ENCODE data around the gene SYNM. TPM values are rescaled to one million over a fixed set of nuclear protein-coding genes. Genes with fewer than 3 reads are reported as not detected.

Gene SYNM
- total RNA-seq, 1 donor from 2014 or later, result 0.55 TPM

GRCh38 chr15:99125061-99125891 is 20.4 kb downstream of the SYNM start:
- H3K27me3 Mint-ChIP-seq (ENCODE audit: low read depth), result no peaks in the 10 kb centered on the region
- no peaks in the 10 kb centered on the region for H3K4me1 Mint-ChIP-seq (ENCODE audit: low read depth)
- H3K27ac Mint-ChIP-seq, result no peak overlapping the region
- intact Hi-C loops (cut with micrococcal nuclease), result no loop called here
- H3K36me3 Mint-ChIP-seq (ENCODE audit: low read depth), result no peaks in the 10 kb centered on the region
- H3K9me3 Mint-ChIP-seq, result no peaks in the 10 kb centered on the region
- DNase-seq (ENCODE audit: low spot score), result no peak
- H3K4me3 Mint-ChIP-seq (ENCODE audit: low read depth), result no peak overlapping the region

DNA sequence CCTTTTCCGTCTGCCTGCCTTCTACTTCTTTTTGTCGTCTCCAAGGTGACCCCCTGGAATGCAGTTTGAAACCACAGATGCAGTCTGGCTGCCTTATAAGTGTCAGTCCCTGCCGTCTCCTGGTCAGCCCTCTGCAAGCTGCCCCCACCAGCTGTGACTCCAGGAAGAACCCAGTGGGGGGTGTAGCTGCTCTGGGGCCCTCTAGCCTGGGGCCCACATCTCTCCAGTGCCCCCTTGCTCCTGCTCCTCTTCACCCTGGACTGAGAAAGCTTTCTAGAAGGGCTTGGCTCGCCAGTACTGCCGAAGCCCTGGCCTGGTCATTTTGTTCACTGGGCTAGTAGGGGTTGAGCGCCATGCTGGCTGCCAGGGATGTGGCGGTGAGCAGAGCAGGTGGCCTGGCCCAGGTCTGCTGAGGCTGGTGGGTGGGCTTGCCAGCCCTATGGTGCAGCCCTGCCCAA is 21.3 kb downstream of the SYNM start:
- no peaks in the 10 kb centered on the region for H3K36me3 Mint-ChIP-seq (ENCODE audit: low read depth)
- H3K4me1 Mint-ChIP-seq (ENCODE audit: low read depth), result no peaks in the 10 kb centered on the region
- no peak for DNase-seq (ENCODE audit: low spot score)
- no peaks in the 10 kb centered on the region for H3K27me3 Mint-ChIP-seq (ENCODE audit: low read depth)
- H3K27ac Mint-ChIP-seq, result no peak overlapping the region
- no peak overlapping the region for H3K4me3 Mint-ChIP-seq (ENCODE audit: low read depth)
- no peaks in the 10 kb centered on the region for H3K9me3 Mint-ChIP-seq
- intact Hi-C loops (cut with micrococcal nuclease), result no loop called here

- Mint-ChIP-seq H3K4me1 (ENCODE audit: low read depth) (no peaks in the 10 kb centered on the region), H3K27ac (no peak overlapping the region), H3K4me3 (ENCODE audit: low read depth) (no peak overlapping the region), H3K9me3 (no peaks in the 10 kb centered on the region), H3K36me3 (ENCODE audit: low read depth) (no peaks in the 10 kb centered on the region), H3K27me3 (ENCODE audit: low read depth) (no peaks in the 10 kb centered on the region)
- intact Hi-C loops (cut with micrococcal nuclease), result no loop called here
- DNase-seq (ENCODE audit: low spot score), result no peak
Observed at GRCh38 chr15:99126930-99127329, 22.1 kb downstream of the SYNM start.

- H3K4me1 Mint-ChIP-seq (ENCODE audit: low read depth), result no peaks in the 10 kb centered on the region
- no peak overlapping the region for H3K27ac Mint-ChIP-seq
- intact Hi-C loops (cut with micrococcal nuclease), result no loop called here
- H3K36me3 Mint-ChIP-seq (ENCODE audit: low read depth), result no peaks in the 10 kb centered on the region
- H3K27me3 Mint-ChIP-seq (ENCODE audit: low read depth), result no peaks in the 10 kb centered on the region
- H3K9me3 Mint-ChIP-seq, result no peaks in the 10 kb centered on the region
- DNase-seq (ENCODE audit: low spot score), result no peak
- no peak overlapping the region for H3K4me3 Mint-ChIP-seq (ENCODE audit: low read depth)
Observed at GRCh38 chr15:99127773-99128172, 22.9 kb downstream of the SYNM start.

DNA sequence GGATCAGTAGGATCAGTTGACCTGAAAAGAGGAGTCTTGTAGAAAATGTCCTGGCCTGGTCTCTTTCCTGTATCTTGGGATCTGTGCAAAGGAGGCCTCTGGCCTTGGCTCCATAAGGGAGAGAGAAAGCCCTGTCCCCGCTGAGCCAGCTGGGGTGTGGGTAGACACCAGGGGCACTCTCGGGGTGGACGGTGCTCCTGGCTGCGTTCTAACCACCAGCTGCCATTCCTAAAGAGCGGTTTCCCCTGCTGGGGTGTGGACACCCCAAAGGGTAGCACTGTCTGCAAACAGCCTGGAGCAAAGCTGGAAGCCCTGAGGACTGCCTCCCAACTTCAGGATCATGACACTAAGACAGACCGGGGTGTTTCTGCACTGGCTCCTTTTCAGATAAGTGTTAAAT is 23.5 kb downstream of the SYNM start:
- Mint-ChIP-seq H3K36me3 (ENCODE audit: low read depth) (no peaks in the 10 kb centered on the region), H3K9me3 (no peaks in the 10 kb centered on the region), H3K27me3 (ENCODE audit: low read depth) (no peaks in the 10 kb centered on the region), H3K4me1 (ENCODE audit: low read depth) (no peaks in the 10 kb centered on the region), H3K4me3 (ENCODE audit: low read depth) (no peak overlapping the region), H3K27ac (no peak overlapping the region)
- DNase-seq (ENCODE audit: low spot score), result no peak
- intact Hi-C loops (cut with micrococcal nuclease), result no loop called here

- Mint-ChIP-seq H3K4me1 (ENCODE audit: low read depth) (no peaks in the 10 kb centered on the region), H3K27ac (no peak overlapping the region), H3K27me3 (ENCODE audit: low read depth) (no peaks in the 10 kb centered on the region), H3K9me3 (no peaks in the 10 kb centered on the region), H3K36me3 (ENCODE audit: low read depth) (no peaks in the 10 kb centered on the region), H3K4me3 (ENCODE audit: low read depth) (no peak overlapping the region)
- no peak for DNase-seq (ENCODE audit: low spot score)
- intact Hi-C loops (cut with micrococcal nuclease), result no loop called here
Observed at GRCh38 chr15:99129644-99130043, 24.8 kb downstream of the SYNM start.

DNA sequence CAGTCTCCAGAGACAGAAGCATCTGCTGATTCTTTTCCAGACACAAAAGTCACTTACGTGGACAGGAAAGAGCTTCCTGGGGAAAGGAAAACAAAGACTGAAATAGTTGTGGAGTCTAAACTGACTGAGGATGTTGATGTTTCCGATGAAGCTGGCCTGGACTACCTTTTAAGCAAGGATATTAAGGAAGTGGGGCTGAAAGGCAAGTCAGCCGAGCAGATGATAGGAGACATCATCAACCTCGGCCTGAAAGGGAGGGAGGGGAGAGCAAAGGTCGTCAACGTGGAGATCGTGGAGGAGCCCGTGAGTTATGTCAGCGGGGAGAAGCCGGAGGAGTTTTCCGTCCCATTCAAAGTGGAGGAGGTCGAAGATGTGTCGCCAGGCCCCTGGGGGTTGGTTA is 25.4 kb downstream of the SYNM start:
- Mint-ChIP-seq H3K9me3 (no peaks in the 10 kb centered on the region), H3K36me3 (ENCODE audit: low read depth) (no peaks in the 10 kb centered on the region), H3K4me1 (ENCODE audit: low read depth) (peaks cover 2% of the 10 kb centered on the region), H3K4me3 (ENCODE audit: low read depth) (no peak overlapping the region), H3K27me3 (ENCODE audit: low read depth) (no peaks in the 10 kb centered on the region), H3K27ac (no peak overlapping the region)
- DNase-seq (ENCODE audit: low spot score), result no peak
- intact Hi-C loops (cut with micrococcal nuclease), result no loop called here

- intact Hi-C loops (cut with micrococcal nuclease), result no loop called here
- Mint-ChIP-seq H3K27ac (no peak overlapping the region), H3K4me3 (ENCODE audit: low read depth) (no peak overlapping the region), H3K4me1 (ENCODE audit: low read depth) (peaks cover 4% of the 10 kb centered on the region), H3K9me3 (no peaks in the 10 kb centered on the region), H3K27me3 (ENCODE audit: low read depth) (no peaks in the 10 kb centered on the region), H3K36me3 (ENCODE audit: low read depth) (no peaks in the 10 kb centered on the region)
- DNase-seq (ENCODE audit: low spot score), result no peak
Observed at GRCh38 chr15:99130765-99131440, 26.0 kb downstream of the SYNM start.

GRCh38 chr15:99131441-99132023 is 26.7 kb downstream of the SYNM start:
- Mint-ChIP-seq H3K4me3 (ENCODE audit: low read depth) (no peak overlapping the region), H3K36me3 (ENCODE audit: low read depth) (no peaks in the 10 kb centered on the region), H3K9me3 (no peaks in the 10 kb centered on the region), H3K4me1 (ENCODE audit: low read depth) (peaks cover 4% of the 10 kb centered on the region), H3K27me3 (ENCODE audit: low read depth) (no peaks in the 10 kb centered on the region), H3K27ac (no peak overlapping the region)
- intact Hi-C loops (cut with micrococcal nuclease), result no loop called here
- DNase-seq (ENCODE audit: low spot score), result no peak

DNA sequence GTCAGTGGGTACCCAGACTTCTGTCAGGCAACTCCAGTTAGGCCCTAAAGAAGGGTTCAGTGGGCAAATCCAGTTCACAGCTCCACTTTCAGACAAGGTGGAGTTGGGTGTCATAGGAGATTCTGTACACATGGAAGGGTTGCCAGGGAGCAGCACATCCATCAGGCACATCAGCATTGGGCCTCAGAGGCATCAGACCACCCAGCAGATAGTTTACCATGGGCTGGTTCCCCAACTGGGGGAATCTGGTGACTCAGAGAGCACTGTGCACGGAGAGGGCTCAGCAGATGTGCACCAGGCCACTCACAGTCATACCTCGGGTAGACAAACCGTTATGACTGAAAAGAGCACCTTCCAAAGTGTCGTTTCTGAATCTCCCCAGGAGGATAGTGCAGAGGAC is 27.2 kb downstream of the SYNM start:
- DNase-seq (ENCODE audit: low spot score), result no peak
- H3K4me3 Mint-ChIP-seq (ENCODE audit: low read depth), result no peak overlapping the region
- H3K36me3 Mint-ChIP-seq (ENCODE audit: low read depth), result no peaks in the 10 kb centered on the region
- H3K27me3 Mint-ChIP-seq (ENCODE audit: low read depth), result no peaks in the 10 kb centered on the region
- H3K27ac Mint-ChIP-seq, result no peak overlapping the region
- intact Hi-C loops (cut with micrococcal nuclease), result no loop called here
- H3K4me1 Mint-ChIP-seq (ENCODE audit: low read depth), result peaks cover 4% of the 10 kb centered on the region
- no peaks in the 10 kb centered on the region for H3K9me3 Mint-ChIP-seq

DNA sequence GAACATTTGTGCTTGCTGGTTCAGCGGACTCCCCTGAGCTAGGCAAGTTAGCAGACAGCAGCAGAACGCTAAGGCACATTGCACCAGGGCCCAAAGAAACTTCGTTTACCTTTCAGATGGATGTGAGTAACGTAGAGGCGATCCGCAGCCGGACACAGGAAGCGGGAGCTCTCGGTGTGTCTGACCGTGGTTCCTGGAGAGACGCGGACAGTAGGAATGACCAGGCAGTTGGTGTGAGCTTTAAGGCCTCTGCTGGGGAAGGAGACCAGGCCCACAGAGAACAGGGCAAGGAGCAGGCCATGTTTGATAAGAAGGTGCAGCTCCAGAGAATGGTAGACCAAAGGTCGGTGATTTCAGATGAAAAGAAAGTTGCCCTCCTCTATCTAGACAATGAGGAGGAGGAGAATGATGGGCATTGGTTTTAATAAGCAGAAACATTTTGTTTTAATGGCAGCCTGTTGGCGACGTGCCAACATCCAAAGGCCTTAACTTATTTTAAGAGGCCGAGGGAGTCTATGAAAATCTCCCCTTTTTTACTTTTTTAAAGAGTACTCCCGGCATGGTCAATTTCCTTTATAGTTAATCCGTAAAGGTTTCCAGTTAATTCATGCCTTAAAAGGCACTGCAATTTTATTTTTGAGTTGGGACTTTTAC is 27.9 kb downstream of the SYNM start:
- no peak for DNase-seq (ENCODE audit: low spot score)
- intact Hi-C loops (cut with micrococcal nuclease), result no loop called here
- Mint-ChIP-seq H3K4me3 (ENCODE audit: low read depth) (no peak overlapping the region), H3K9me3 (no peaks in the 10 kb centered on the region), H3K36me3 (ENCODE audit: low read depth) (no peaks in the 10 kb centered on the region), H3K27ac (no peak overlapping the region), H3K4me1 (ENCODE audit: low read depth) (peaks cover 4% of the 10 kb centered on the region), H3K27me3 (ENCODE audit: low read depth) (no peaks in the 10 kb centered on the region)

DNA sequence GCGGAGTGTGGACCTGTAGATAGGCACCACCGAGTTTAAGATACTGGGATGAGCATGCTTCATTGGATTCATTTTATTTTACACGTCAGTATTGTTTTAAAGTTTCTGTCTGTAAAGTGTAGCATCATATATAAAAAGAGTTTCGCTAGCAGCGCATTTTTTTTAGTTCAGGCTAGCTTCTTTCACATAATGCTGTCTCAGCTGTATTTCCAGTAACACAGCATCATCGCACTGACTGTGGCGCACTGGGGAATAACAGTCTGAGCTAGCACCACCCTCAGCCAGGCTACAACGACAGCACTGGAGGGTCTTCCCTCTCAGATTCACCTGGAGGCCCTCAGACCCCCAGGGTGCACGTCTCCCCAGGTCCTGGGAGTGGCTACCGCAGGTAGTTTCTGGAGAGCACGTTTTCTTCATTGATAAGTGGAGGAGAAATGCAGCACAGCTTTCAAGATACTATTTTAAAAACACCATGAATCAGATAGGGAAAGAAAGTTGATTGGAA is 29.5 kb downstream of the SYNM start:
- intact Hi-C loops (cut with micrococcal nuclease), result no loop called here
- Mint-ChIP-seq H3K36me3 (ENCODE audit: low read depth) (no peaks in the 10 kb centered on the region), H3K27ac (no peak overlapping the region)

More for the DNA sequence above, 29.5 kb downstream of the SYNM start:
- H3K4me1 Mint-ChIP-seq (ENCODE audit: low read depth), result peaks cover 4% of the 10 kb centered on the region
- no peaks in the 10 kb centered on the region for H3K27me3 Mint-ChIP-seq (ENCODE audit: low read depth)
- H3K4me3 Mint-ChIP-seq (ENCODE audit: low read depth), result no peak overlapping the region
- H3K9me3 Mint-ChIP-seq, result no peaks in the 10 kb centered on the region
- DNase-seq (ENCODE audit: low spot score), result no peak
